D341Med (cell line): ENCODE results near the gene HSD17B11.
"Not testable (repeated sequence)": the region's sequence is repeated elsewhere in the genome, so short reads cannot be mapped to it uniquely, and the experiment has no call there.

Experiments
- DNase-seq: peaks from one replicate; pipeline ENCODE4 v3.0.0; 2012; ENCODE audit warnings: low spot score

The HSD17B11 gene

DNA sequence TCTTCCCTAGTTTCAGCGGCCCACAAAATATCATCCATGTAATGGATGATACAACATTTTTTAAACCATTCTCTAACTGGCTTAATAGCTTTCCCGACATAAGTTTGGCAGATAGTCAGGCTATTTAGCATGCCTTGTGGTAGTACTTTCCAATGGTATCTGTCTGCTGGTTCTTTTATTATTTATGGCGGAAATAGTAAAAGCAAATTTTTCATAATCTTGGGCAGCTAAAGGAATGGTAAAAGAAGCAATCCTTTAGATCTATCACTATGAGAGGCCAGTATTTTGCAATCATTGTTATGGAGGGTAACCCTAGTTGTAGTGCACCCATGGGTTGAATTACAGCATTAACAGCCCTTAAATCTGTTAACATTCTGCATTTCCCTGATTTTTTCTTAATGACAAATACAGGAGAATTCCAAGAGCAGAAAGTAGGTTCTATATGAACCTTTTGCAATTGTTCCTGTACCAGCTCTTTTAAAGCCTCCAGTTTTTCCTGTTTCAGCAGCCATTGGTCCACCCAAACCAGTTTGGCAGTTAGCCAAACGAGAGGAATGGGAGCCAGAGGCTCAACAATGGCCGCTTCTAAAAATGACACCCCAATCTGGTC lies 14.3 kb upstream of the HSD17B11 start:
- no peak for DNase-seq

DNA sequence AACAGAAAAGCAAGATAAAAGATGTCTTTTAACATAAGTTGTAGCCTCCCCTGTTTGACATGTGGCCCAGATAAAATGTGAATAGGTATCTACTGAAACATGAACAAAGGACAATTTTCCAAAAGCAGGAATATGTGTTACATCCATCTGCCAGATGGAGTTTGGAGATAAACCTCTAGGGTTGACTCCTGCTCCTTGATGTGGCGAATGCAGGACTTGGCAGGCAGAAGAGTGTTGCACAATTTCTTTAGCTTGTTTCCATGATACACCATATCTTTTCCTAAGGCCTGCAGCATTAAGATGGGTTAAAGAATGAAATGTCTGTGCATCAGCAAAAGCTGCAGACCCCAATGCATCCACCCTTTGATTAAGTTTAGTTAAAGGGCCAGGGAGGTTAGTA lies 12.7 kb upstream of the HSD17B11 start:
- DNase-seq: not testable (repeated sequence)

GRCh38 chr4:87399954-87400353 lies 9.0 kb upstream of the HSD17B11 start:
- no peak for DNase-seq

DNA sequence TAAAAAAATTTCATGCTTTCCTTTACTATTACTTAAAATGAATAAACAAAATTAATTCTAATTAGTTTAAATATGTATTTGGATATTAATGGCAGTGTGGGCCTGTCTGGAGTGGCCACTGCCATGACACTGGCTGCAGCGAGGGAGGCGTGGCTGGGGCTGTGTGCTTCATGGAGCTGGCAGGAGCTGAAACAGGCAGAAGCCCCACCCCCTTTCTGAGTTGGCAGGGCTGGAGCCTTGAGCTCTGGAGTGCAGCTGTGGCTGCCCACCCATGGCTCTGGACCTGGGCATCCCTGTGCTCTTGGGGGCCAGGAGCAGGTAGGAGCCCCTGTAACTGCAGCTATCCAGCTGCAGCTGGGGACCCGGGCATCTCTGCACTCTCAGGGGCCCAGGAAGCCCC lies 8.2 kb upstream of the HSD17B11 start:
- DNase-seq: no peak

- DNase-seq: not testable (repeated sequence)
Measured at GRCh38 chr4:87395851-87396250, 4.9 kb upstream of the HSD17B11 start.

- DNase-seq: not testable (repeated sequence)
Measured at GRCh38 chr4:87395073-87395472, 4.1 kb upstream of the HSD17B11 start.

- no peak for DNase-seq
Measured at GRCh38 chr4:87392183-87392582, 1.2 kb upstream of the HSD17B11 start.

DNA sequence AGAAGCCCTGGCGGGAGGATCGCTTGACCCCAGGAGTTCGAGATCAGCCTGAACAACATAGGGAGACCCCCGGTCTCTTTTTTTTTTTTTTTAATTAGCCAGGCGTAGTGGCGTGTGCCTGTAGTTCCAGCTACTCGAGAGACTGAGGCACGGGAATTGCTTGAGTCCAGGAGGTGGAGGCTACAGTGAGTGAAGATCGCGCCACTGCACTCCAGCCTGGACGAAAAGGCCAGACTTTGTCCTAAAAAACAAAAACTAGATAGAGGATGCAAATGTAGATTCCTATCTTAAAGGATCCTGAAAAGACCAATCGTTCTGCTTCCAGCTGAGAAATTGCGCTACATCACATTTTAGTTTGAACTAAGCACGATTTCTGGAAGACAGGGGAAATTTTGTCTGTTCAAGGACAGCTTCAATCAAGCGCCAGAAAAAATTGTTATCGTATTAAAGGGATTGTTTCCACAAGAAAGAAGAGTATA lies 627 bp upstream of the HSD17B11 start:
- DNase-seq: no peak

- DNase-seq: peak; percentile 35
Measured at GRCh38 chr4:87390551-87390890, 467 bp downstream of the HSD17B11 start.

DNA sequence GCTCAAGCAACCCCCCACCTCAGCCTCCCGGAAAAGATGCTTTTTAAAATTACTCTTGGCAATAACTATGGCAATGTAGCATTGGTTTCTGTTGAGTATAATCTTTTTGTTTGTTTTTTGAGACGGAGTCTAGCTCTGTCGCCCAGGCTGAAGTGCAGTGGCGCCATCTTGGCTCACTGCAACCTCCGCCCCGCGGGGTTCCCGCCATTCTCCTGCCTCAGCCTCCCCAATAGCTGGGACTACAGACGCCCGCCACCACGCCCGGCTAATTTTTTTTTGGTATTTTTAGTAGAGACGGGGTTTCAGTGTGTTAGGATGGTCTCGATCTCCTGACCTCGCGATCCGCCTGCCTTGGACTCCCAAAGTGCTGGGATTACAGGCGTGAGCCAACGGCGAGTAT lies 933 bp downstream of the HSD17B11 start:
- DNase-seq: not testable (repeated sequence)

DNA sequence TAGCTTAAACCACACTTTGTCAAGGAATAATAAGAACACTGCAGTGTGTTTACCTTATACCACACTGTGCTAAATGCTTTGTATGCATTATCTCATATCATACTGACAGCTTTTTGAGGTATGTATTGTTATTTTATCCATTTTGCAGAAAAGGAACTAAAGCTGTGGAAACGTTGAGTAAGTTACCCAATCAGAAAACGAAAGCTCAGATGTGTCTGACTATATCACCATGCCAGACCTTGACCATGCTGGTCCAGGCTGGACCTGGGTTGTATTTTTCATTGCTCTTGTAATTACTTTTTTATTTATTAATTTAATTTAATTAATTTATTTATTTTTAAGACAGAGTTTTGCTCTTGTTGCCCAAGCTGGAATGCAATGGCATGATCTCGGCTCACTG lies 2.1 kb downstream of the HSD17B11 start:
- DNase-seq: no peak

- DNase-seq: no peak
Measured at GRCh38 chr4:87387237-87387636, 3.8 kb downstream of the HSD17B11 start.

DNA sequence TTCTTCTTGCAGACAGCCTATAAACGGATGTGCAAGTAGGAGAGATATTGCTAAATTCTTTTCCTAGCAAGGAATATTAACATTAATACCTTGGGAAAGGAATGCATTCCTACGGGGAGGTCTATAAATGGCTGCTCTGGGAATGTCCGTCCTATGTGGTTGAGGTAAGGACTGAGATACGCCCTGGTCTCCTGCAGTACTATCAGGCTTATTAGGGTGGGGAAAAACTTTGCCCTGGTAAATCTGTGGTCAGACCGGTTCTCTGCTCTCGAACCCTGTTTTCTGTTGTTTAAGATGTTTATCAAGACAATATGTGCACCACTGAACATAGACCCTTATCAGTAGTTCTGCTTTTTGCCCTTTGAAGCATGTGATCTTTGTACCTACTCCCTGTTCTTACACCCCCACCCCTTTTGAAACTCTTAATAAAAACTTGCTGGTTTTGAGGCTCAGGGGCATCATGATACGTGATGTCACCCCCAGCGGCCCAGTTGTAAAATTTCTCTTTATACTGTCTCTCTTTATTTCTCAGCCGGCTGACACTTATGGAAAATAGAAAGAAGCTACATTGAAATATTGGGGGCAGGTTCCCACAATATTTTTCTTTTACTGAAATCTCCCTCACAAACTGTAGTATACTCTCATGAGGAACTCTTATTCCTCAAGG lies 6.4 kb downstream of the HSD17B11 start:
- DNase-seq: not testable (repeated sequence)

GRCh38 chr4:87382931-87383330 lies 8.1 kb downstream of the HSD17B11 start:
- DNase-seq: no peak

DNA sequence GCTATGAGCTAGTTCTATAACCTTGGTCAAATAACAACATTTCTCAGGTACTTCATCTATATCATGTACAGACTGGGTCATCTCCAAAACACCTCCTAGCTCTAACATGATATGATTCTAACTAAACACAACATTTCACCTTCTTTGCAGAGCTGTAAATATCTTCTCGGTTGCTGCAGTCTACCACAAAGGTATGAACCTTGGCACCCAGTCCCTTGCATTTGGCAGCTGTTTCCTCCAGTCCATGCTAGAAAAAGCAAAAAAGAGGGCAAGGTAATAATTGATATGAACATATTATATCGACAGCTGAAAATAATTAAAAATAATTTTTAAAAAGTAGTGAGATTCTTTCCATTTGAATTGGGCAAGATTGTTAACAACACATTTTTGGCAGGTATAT lies 8.9 kb downstream of the HSD17B11 start:
- no peak for DNase-seq

- DNase-seq: no peak
Measured at GRCh38 chr4:87377816-87378215, 13.2 kb downstream of the HSD17B11 start.

GRCh38 chr4:87375719-87376291 lies 15.2 kb downstream of the HSD17B11 start:
- DNase-seq: peak; percentile 52

DNA sequence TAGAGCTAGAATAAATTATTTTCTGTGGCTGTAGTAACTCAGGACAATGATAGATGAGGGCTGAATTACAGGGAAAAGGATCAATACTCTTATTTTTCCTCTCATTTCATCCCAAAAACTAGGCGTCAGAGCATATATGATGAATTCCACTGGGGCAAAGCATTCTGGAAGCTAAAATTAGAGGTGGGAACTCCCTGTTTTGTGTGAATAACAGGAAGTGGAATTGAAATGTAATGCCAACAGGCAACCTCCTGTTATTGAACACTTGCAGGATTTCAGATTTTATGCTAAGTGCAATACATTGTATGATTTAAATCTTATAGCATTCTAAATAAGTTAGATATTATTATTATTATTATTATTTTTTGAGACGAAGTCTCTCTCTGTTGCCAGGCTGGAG lies 20.9 kb downstream of the HSD17B11 start:
- no peak for DNase-seq

GRCh38 chr4:87366521-87367162 lies 24.3 kb downstream of the HSD17B11 start:
- DNase-seq: no peak

DNA sequence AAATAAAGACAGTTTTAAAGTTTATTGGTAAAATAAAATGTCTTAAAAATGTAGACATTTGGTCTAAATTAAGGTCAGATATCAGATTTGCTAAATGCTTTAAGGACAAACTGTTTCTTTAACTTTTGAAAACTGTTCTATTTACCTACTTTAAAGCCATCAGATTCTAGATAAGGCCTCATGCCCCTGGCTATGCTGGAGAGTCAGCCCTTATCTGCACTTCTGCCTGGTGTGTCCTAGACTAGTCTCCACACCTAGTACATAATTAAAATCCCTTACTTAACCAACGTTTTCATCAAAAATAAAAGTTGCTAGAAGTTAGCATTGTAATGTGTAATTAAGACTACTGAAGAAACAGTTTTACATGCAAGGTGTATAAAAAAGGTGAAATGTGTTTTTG lies 25.6 kb downstream of the HSD17B11 start:
- no peak for DNase-seq

- no peak for DNase-seq
Measured at GRCh38 chr4:87363552-87363951, 27.4 kb downstream of the HSD17B11 start.

GRCh38 chr4:87360338-87360935 lies 30.6 kb downstream of the HSD17B11 start:
- no peak for DNase-seq

- no peak for DNase-seq
Measured at GRCh38 chr4:87359258-87359657, 31.7 kb downstream of the HSD17B11 start.
